Neural progenitor cell (in vitro differentiated cells): ENCODE measurements around the gene PRR29. TPM values are rescaled to one million over a fixed set of nuclear protein-coding genes. Genes with fewer than 3 reads are reported as not detected.

Source experiments
- DNase-seq: peaks from one replicate; pipeline ENCODE4 v3.0.0-alpha.2; 2016; ENCODE audit warnings: low spot score
- H2AFZ ChIP-seq: fragments of 200-600 bp; sonication (generic); replicated peaks from 2 replicates; pipeline ENCODE4 v1.6.1; 2016; ENCODE audit warnings: antibody characterized with exemption
- H3F3A ChIP-seq: fragments of 200-600 bp; sonication (generic); 2 replicates; pipeline ENCODE4 v1.6.1; 2016; ENCODE audit warnings: antibody characterized with exemption, low read depth
- H3K27ac ChIP-seq: fragments of 200-600 bp; sonication (generic); 2 replicates; pipeline ENCODE4 v1.5.1; 2016; ENCODE audit warnings: mild to moderate bottlenecking
- H3K27me3 ChIP-seq: fragments of 200-600 bp; sonication (generic); 2 replicates; pipeline ENCODE4 v1.6.1; 2016; ENCODE audit warnings: mild to moderate bottlenecking, moderate library complexity
- H3K36me3 ChIP-seq: fragments of 200-600 bp; sonication (generic); 2 replicates; pipeline ENCODE4 v1.5.1; 2016
- H3K4me1 ChIP-seq: fragments of 200-600 bp; sonication (generic); 2 replicates; pipeline ENCODE4 v1.6.1; 2016; ENCODE audit warnings: mixed run types
- H3K4me2 ChIP-seq: fragments of 200-600 bp; sonication (generic); 2 replicates; pipeline ENCODE4 v1.6.1; 2016
- H3K4me3 ChIP-seq: fragments of 200-600 bp; sonication (generic); 2 replicates; pipeline ENCODE4 v1.5.1; 2016
- H3K79me2 ChIP-seq: fragments of 200-600 bp; sonication (generic); 2 replicates; pipeline ENCODE4 v1.6.1; 2016; ENCODE audit warnings: low read depth
- H3K9ac ChIP-seq: fragments of 200-600 bp; sonication (generic); 2 replicates; pipeline ENCODE4 v1.6.1; 2016
- H3K9me3 ChIP-seq: fragments of 200-600 bp; sonication (generic); 2 replicates; pipeline ENCODE4 v1.5.1; 2016; ENCODE audit warnings: low read depth
- H4K20me1 ChIP-seq: fragments of 200-600 bp; sonication (generic); 2 replicates; pipeline ENCODE4 v1.6.1; 2016; ENCODE audit warnings: low read depth
- H3K27ac Mint-ChIP-seq: 3 replicates; pipeline ENCODE4 v1.8.0; 2021; ENCODE audit warnings: mixed read lengths
- H3K27me3 Mint-ChIP-seq: 2 replicates; pipeline ENCODE4 v1.8.0; 2022; ENCODE audit warnings: low read depth, mild to moderate bottlenecking, inconsistent platforms, moderate library complexity, mixed read lengths; ENCODE audit not compliant: insufficient read depth
- H3K36me3 Mint-ChIP-seq: 3 replicates; pipeline ENCODE4 v1.8.0; 2021; ENCODE audit warnings: mixed read lengths
- H3K4me1 Mint-ChIP-seq: 3 replicates; pipeline ENCODE4 v1.8.0; 2021; ENCODE audit warnings: mixed read lengths
- H3K4me3 Mint-ChIP-seq: 3 replicates; pipeline ENCODE4 v1.8.0; 2021; ENCODE audit warnings: mild to moderate bottlenecking, moderate library complexity, mixed read lengths
- H3K9me3 Mint-ChIP-seq: 3 replicates; pipeline ENCODE4 v1.8.0; 2020; ENCODE audit warnings: mixed read lengths
- CTCF ChIP-seq: fragments of 200-600 bp; sonication (generic); IDR thresholded peaks from 2 replicates; pipeline ENCODE4 v1.5.1; 2017; ENCODE audit warnings: antibody characterized with exemption, mild to moderate bottlenecking
- EZH2 ChIP-seq: fragments of 200-600 bp; sonication (generic); IDR thresholded peaks from 2 replicates; pipeline ENCODE4 v1.6.1; 2017; ENCODE audit warnings: antibody characterized with exemption, mild to moderate bottlenecking, moderate library complexity
- EZH2phosphoT487 ChIP-seq: fragments of 200-600 bp; sonication (generic); IDR thresholded peaks from 2 replicates; pipeline ENCODE4 v1.6.1; 2017; ENCODE audit warnings: antibody characterized with exemption
- total RNA-seq: library from RNA; depleted of rRNA; stranded (reverse); fragments of >200 nt; gene quantifications from 2 replicates; pipeline ENCODE4 v1.2.3, GENCODE V29; 2015; ENCODE audit warnings: low replicate concordance

Gene PRR29
- total RNA-seq, 1 donor from 2014 or later, result 0.95 TPM

GRCh38 chr17:64048805-64049204 is 50.7 kb downstream of the PRR29 start:
- Histone ChIP-seq H3K4me1 (no peaks in the 10 kb centered on the region), H3K4me3 (no peak overlapping the region), H3F3A (no peaks in the 10 kb centered on the region), H3K27me3 (no peaks in the 10 kb centered on the region), H3K4me2 (no peak overlapping the region), H3K9me3 (no peaks in the 10 kb centered on the region), H3K79me2 (no peaks in the 10 kb centered on the region), H3K9ac (no peak overlapping the region), H3K36me3 (no peaks in the 10 kb centered on the region), H3K27ac (no peak overlapping the region), H4K20me1 (no peaks in the 10 kb centered on the region), H2AFZ (no peak overlapping the region)
- H3K27ac Mint-ChIP-seq, result no peak overlapping the region
- no peaks in the 10 kb centered on the region for H3K4me1 Mint-ChIP-seq
- TF ChIP-seq CTCF (no peak), EZH2 (no peak), EZH2phosphoT487 (no peak)
- no peak for DNase-seq
- peaks cover 11% of the 10 kb centered on the region for H3K36me3 Mint-ChIP-seq
- no peaks in the 10 kb centered on the region for H3K9me3 Mint-ChIP-seq
- H3K27me3 Mint-ChIP-seq, result no peaks in the 10 kb centered on the region
- H3K4me3 Mint-ChIP-seq, result no peak overlapping the region

- Histone ChIP-seq H4K20me1 (no peaks in the 10 kb centered on the region), H3F3A (no peaks in the 10 kb centered on the region), H3K36me3 (no peaks in the 10 kb centered on the region), H2AFZ (no peak overlapping the region), H3K4me1 (no peaks in the 10 kb centered on the region), H3K27ac (no peak overlapping the region), H3K4me2 (no peak overlapping the region), H3K4me3 (no peak overlapping the region), H3K9ac (no peak overlapping the region), H3K27me3 (no peaks in the 10 kb centered on the region), H3K9me3 (no peaks in the 10 kb centered on the region), H3K79me2 (no peaks in the 10 kb centered on the region)
- Mint-ChIP-seq H3K36me3 (peaks cover 7% of the 10 kb centered on the region), H3K9me3 (no peaks in the 10 kb centered on the region), H3K4me3 (no peak overlapping the region), H3K4me1 (no peaks in the 10 kb centered on the region), H3K27ac (no peak overlapping the region), H3K27me3 (peaks cover 2% of the 10 kb centered on the region)
- DNase-seq, result no peak
- TF ChIP-seq EZH2 (no peak), CTCF (no peak), EZH2phosphoT487 (no peak)
Observed at GRCh38 chr17:64051153-64051552, 53.0 kb downstream of the PRR29 start.

GRCh38 chr17:64053101-64053500 is 55.0 kb downstream of the PRR29 start:
- no peaks in the 10 kb centered on the region for H3K9me3 Mint-ChIP-seq
- H3K27ac ChIP-seq, result no peak overlapping the region
- no peaks in the 10 kb centered on the region for H3K9me3 ChIP-seq
- no peaks in the 10 kb centered on the region for H3K27me3 ChIP-seq
- H3K27ac Mint-ChIP-seq, result no peak overlapping the region
- no peaks in the 10 kb centered on the region for H3K36me3 ChIP-seq
- DNase-seq, result no peak
- H3K4me1 ChIP-seq, result no peaks in the 10 kb centered on the region
- no peaks in the 10 kb centered on the region for H3F3A ChIP-seq
- H3K4me3 Mint-ChIP-seq, result no peak overlapping the region
- no peak overlapping the region for H2AFZ ChIP-seq
- no peaks in the 10 kb centered on the region for H4K20me1 ChIP-seq
- H3K4me3 ChIP-seq, result no peak overlapping the region
- peaks cover 7% of the 10 kb centered on the region for H3K36me3 Mint-ChIP-seq
- H3K79me2 ChIP-seq, result no peaks in the 10 kb centered on the region
- H3K4me2 ChIP-seq, result no peak overlapping the region
- TF ChIP-seq CTCF, result no peak
- TF ChIP-seq EZH2, result no peak
- TF ChIP-seq EZH2phosphoT487, result no peak
- peaks cover 2% of the 10 kb centered on the region for H3K27me3 Mint-ChIP-seq
- H3K9ac ChIP-seq, result no peak overlapping the region
- no peaks in the 10 kb centered on the region for H3K4me1 Mint-ChIP-seq

Other genes starting within 250 kb of the PRR29 start
- gene CCDC47, start 224.8 kb upstream of the PRR29 start, total RNA-seq, result 49.2 and 60.8 TPM in 2 replicates
- 87.4 and 104 TPM in 2 replicates for gene DDX42, start 224.2 kb upstream of the PRR29 start, total RNA-seq
- gene PSMC5, start 170.9 kb upstream of the PRR29 start, total RNA-seq, result 49.6 and 69.7 TPM in 2 replicates
- 21.8 and 44.3 TPM in 2 replicates for gene FTSJ3, start 170.7 kb upstream of the PRR29 start, total RNA-seq
- 80.7 and 100 TPM in 2 replicates for gene SMARCD2, start 155.7 kb upstream of the PRR29 start, total RNA-seq
- gene CSH2, start 124.7 kb upstream of the PRR29 start, total RNA-seq, result not detected in 2 replicates
- gene GH2, start 116.4 kb upstream of the PRR29 start, total RNA-seq, result not detected in 2 replicates
- gene CSH1, start 101.8 kb upstream of the PRR29 start, total RNA-seq, result not detected in 2 replicates
- not detected in 2 replicates for gene CSHL1, start 87.1 kb upstream of the PRR29 start, total RNA-seq
- gene GH1, start 79.5 kb upstream of the PRR29 start, total RNA-seq, result not detected in 2 replicates
- 1.6 TPM in 1 of 2 replicates, not detected in the other for gene CD79B, start 66.0 kb upstream of the PRR29 start, total RNA-seq
- 1.8 and 4.2 TPM in 2 replicates for gene SCN4A, start 25.4 kb upstream of the PRR29 start, total RNA-seq
- gene ICAM2, start 22.3 kb downstream of the PRR29 start, total RNA-seq, result not detected in 2 replicates
- gene ERN1, start 131.8 kb downstream of the PRR29 start, total RNA-seq, result 2.4 and 4.3 TPM in 2 replicates